GM12874 (cell line): ENCODE results near the gene COG2.

Source experiments
- CTCF ChIP-seq: IDR thresholded peaks from 2 replicates; pipeline ENCODE4 v1.5.1; 2011; ENCODE audit warnings: low read depth, mild to moderate bottlenecking, control low read depth, low read length, moderate library complexity; ENCODE audit not compliant: insufficient read depth

Gene COG2

GRCh38 chr1:230690101-230690500 lies 47.8 kb downstream of the COG2 start:
- no peak for TF ChIP-seq CTCF

- no peak for TF ChIP-seq CTCF
These were observed 49.3 kb downstream of the COG2 start for GRCh38 chr1:230691615-230692014.

GRCh38 chr1:230693221-230693620 lies 50.9 kb downstream of the COG2 start:
- no peak for TF ChIP-seq CTCF

- TF ChIP-seq CTCF = no peak
These were observed 51.5 kb downstream of the COG2 start for GRCh38 chr1:230693777-230694176.

- TF ChIP-seq CTCF = no peak
These were observed 52.2 kb downstream of the COG2 start for GRCh38 chr1:230694464-230694863.

GRCh38 chr1:230694991-230695390 lies 52.7 kb downstream of the COG2 start:
- TF ChIP-seq CTCF = no peak

- no peak for TF ChIP-seq CTCF
These were observed 53.9 kb downstream of the COG2 start for GRCh38 chr1:230696218-230696617.
